Activated naive CD4-positive, alpha-beta T cell treated with anti-CD3 and anti-CD28 coated beads, Interleukin-2, amount 10 ng/mL, durations not matched to agents 7 days and 5 days (primary cell): ENCODE measurements around the gene EXOC2.
A peak's percentile ranks its signal among the peaks of the same experiment; 100 is the strongest.

Source experiments
- CTCF ChIA-PET: fragments of 350-600 bp; sonication (Branson Sonifier 250); formaldehyde crosslinking; loops from one replicate; lab custom pipeline; 2021; ENCODE audit warnings: antibody characterized with exemption; lab: Charles Lee
- DNase-seq: peaks from one replicate; pipeline ENCODE4 v3.0.0-alpha.2; 2020
- H3K27ac Mint-ChIP-seq: one replicate; pipeline ENCODE4 v1.8.0; 2021; ENCODE audit warnings: mild to moderate bottlenecking, moderate library complexity, mixed read lengths
- H3K27me3 Mint-ChIP-seq: one replicate; pipeline ENCODE4 v1.8.0; 2021; ENCODE audit warnings: mild to moderate bottlenecking, mixed read lengths
- H3K36me3 Mint-ChIP-seq: one replicate; pipeline ENCODE4 v1.8.0; 2021; ENCODE audit warnings: mixed read lengths
- H3K4me1 Mint-ChIP-seq: one replicate; pipeline ENCODE4 v1.8.0; 2021; ENCODE audit warnings: mixed read lengths
- H3K4me3 Mint-ChIP-seq: one replicate; pipeline ENCODE4 v1.8.0; 2021; ENCODE audit warnings: mild to moderate bottlenecking, moderate library complexity, mixed read lengths
- H3K9me3 Mint-ChIP-seq: one replicate; pipeline ENCODE4 v1.8.0; 2021; ENCODE audit warnings: mixed read lengths

Gene EXOC2

DNA sequence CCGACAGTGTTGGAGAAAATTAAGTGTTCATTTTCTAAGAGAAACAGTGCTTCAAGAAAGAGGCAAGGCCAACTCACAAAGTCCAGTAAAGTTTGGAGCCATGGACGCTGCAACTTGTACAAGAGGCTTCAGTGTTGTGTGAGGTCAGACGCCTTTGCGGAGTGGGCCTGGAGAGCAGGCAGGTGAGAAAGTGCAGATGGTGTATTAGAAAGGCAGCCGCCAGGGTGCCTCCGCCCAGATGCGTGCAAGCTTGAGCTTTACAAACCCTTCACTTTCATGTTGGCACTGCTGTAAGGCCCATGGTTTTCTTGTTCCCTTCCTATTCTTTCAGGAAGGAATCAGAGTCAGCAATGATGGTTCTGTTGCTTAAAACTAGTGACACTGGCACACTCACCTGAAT, 25.4 kb upstream of the EXOC2 start:
- Mint-ChIP-seq H3K9me3 (no peaks in the 10 kb centered on the region), H3K4me1 (peaks cover 7% of the 10 kb centered on the region), H3K36me3 (no peaks in the 10 kb centered on the region), H3K4me3 (no peak overlapping the region), H3K27ac (no peak overlapping the region), H3K27me3 (peaks cover 22% of the 10 kb centered on the region)
- DNase-seq, result no peak
- CTCF ChIA-PET, result no interaction called here

DNA sequence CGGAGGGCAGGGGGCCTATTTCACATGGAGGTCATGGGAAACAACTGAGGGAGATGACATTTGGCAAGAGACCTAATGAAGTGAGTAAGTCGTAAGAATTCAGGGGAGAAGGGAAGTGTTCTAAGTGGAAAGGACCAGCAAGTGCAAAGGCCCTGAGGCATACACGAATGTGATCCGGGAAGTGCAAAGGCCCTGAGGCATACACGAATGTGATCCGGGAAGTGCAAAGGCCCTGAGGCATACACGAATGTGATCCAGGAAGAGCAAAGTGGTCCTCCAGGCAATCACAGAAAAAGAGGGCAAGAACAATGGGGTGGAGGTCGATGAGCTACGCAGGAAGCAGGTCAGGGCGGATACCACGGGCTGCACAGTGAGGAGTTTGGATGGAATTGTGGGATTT, 24.2 kb upstream of the EXOC2 start:
- Mint-ChIP-seq H3K4me1 (peaks cover 5% of the 10 kb centered on the region), H3K9me3 (no peaks in the 10 kb centered on the region), H3K4me3 (no peak overlapping the region), H3K27me3 (peaks cover 17% of the 10 kb centered on the region), H3K36me3 (no peaks in the 10 kb centered on the region), H3K27ac (no peak overlapping the region)
- no peak for DNase-seq
- CTCF ChIA-PET, result no interaction called here

DNA sequence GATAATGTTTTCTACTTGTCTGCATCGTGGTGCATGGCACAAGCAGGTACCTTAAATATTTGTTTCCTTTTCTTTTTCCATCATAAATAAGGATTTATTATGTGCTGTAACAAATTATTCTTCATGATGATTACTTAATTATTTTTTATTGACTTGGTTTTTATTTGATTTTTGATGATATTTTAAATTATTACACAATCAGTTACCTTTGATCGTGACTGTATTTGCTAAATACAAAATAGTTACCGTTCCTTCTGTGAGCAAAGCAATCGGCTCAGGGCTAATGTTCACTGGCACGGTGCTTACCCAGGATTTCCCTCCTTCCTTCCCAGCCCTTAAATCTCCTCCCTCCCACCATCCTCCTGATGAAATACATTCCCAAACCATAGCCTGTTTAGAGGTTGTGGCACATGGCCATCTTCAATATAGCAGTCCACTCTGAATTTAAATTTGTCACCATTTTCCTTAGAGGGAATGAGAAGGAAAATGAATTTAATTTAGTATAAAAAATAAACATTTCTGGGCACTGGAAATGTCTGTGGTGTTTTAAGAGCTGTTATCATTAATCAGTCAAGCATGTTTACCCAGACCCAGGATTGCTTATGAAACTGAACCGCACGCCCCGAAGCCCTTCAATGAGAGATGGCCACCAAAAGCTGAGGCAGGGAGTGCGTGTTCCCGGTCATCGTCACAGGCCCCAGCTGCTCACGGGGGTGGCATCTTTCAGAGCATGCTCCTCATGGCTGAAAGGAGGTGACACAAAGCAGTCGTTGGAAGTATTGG, 23.0 kb upstream of the EXOC2 start:
- Mint-ChIP-seq H3K27ac (no peak overlapping the region), H3K36me3 (no peaks in the 10 kb centered on the region)

DNA sequence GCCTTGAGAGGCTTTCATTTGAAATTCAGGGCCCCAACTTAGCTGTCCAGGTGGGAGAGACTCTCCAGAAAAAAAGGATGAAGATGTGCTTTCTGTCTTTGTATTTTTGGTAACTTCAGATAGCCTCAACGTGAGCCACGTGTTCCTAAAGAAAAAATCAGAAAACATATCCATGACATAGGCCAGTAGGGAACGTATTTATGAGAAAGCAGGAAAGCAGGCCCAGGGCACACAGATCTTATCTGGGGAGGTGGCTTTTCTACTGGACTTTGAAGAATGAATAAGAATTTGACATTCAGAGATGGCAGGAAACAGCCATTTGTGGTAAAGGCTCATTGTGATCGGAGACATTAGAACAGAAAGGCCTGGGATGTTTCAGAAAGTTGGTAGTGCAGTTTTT, 21.2 kb upstream of the EXOC2 start:
- DNase-seq, result no peak
- Mint-ChIP-seq H3K4me1 (peaks cover 29% of the 10 kb centered on the region), H3K27ac (no peak overlapping the region), H3K4me3 (no peak overlapping the region), H3K36me3 (no peaks in the 10 kb centered on the region), H3K27me3 (peaks cover 5% of the 10 kb centered on the region), H3K9me3 (no peaks in the 10 kb centered on the region)
- CTCF ChIA-PET, result interaction anchor here (4.0 kb wide), 1 partner anchor 8 kb away, joined by 24 read pairs; no protein-coding TSS in a partner anchor

More for the DNA sequence above, 23.0 kb upstream of the EXOC2 start:
- no peaks in the 10 kb centered on the region for H3K9me3 Mint-ChIP-seq
- DNase-seq, result no peak
- CTCF ChIA-PET, result interaction anchor here (1.1 kb wide), 1 partner anchor 123 kb away, joined by 3 read pairs; no protein-coding TSS in a partner anchor
- peaks cover 17% of the 10 kb centered on the region for H3K27me3 Mint-ChIP-seq
- peaks cover 12% of the 10 kb centered on the region for H3K4me1 Mint-ChIP-seq
- no peak overlapping the region for H3K4me3 Mint-ChIP-seq

DNA sequence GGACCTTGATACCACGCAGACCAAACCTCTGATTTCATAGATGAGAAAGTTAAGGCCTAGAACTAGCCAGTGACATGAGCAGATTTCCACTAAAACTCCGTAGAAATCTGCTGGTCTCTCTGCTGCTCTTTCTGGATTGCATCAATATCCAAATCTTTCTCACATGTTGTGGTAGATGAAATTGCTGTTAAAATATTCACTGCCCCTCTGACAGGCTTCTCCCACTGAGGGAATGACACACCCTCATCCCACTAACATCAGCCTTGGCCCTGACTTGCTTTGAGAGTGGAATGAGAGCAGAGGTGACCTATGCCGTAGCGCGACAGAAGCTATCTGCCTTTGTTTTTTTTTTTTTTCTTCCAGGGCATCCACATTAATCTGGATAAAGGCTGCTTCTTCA, 20.4 kb upstream of the EXOC2 start:
- Mint-ChIP-seq H3K4me1 (peaks cover 32% of the 10 kb centered on the region), H3K27ac (no peak overlapping the region), H3K4me3 (no peak overlapping the region), H3K36me3 (no peaks in the 10 kb centered on the region), H3K9me3 (no peaks in the 10 kb centered on the region), H3K27me3 (peaks cover 4% of the 10 kb centered on the region)
- CTCF ChIA-PET, result interaction anchor here (4.0 kb wide), 1 partner anchor 9 kb away, joined by 24 read pairs; no protein-coding TSS in a partner anchor
- no peak for DNase-seq

DNA sequence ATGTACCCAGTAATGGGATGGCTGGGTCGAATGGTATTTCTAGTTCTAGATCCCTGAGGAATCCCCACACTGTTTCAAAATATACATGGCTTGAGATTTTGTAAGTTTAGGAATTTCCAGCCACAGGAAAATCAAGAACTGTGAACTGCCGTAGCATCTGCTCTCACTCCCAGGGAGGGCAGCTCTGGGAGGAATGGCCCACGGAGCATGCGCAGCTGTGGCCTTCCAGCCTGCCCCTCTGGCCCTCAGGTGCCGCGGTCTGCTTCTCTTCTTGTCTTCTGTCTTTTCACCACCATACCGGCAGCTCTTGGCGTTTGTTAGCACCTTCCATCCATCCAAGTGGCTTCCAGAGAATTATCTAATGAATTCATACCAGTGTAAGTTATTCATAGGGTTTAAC, 19.9 kb upstream of the EXOC2 start:
- H3K4me3 Mint-ChIP-seq, result no peak overlapping the region
- H3K4me1 Mint-ChIP-seq, result peaks cover 35% of the 10 kb centered on the region
- H3K36me3 Mint-ChIP-seq, result no peaks in the 10 kb centered on the region
- H3K27me3 Mint-ChIP-seq, result no peaks in the 10 kb centered on the region
- H3K9me3 Mint-ChIP-seq, result no peaks in the 10 kb centered on the region
- no peak overlapping the region for H3K27ac Mint-ChIP-seq
- CTCF ChIA-PET, result interaction anchor here (2.6 to 4.0 kb wide), 2 partner anchors 9 to 20 kb away, joined by 9 to 24 read pairs; partner anchors contain the start of gene EXOC2
- no peak for DNase-seq

DNA sequence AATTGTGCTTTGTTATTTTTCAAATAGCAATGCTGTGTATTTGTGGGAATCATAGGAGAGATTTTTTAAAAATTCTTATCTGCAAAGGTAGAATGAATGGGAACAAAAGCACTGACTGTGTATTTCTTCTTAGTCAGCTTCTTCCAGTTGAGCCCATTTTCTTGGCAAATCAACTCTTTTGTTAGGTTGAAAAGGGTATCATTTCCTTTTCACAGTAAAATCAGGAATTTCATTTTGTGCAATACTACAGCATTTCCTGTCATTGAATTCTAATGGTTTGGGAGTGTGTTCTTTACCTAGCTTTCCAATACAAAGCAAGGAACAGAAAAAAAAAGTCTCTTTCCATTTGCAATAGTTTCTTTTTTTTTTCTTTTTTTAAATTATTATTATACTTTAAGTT, 19.0 kb upstream of the EXOC2 start:
- H3K4me1 Mint-ChIP-seq, result peaks cover 35% of the 10 kb centered on the region
- H3K36me3 Mint-ChIP-seq, result no peaks in the 10 kb centered on the region
- no peak for DNase-seq
- CTCF ChIA-PET, result interaction anchor here (0.8 to 4.0 kb wide), 4 partner anchors 10 to 320 kb away, joined by 3 to 24 read pairs (median 6); partner anchors contain the start of gene EXOC2
- H3K4me3 Mint-ChIP-seq, result peak overlapping the region; percentile 96
- H3K27ac Mint-ChIP-seq, result peak overlapping the region; percentile 99
- H3K9me3 Mint-ChIP-seq, result no peaks in the 10 kb centered on the region
- peaks cover under 1% of the 10 kb centered on the region for H3K27me3 Mint-ChIP-seq

DNA sequence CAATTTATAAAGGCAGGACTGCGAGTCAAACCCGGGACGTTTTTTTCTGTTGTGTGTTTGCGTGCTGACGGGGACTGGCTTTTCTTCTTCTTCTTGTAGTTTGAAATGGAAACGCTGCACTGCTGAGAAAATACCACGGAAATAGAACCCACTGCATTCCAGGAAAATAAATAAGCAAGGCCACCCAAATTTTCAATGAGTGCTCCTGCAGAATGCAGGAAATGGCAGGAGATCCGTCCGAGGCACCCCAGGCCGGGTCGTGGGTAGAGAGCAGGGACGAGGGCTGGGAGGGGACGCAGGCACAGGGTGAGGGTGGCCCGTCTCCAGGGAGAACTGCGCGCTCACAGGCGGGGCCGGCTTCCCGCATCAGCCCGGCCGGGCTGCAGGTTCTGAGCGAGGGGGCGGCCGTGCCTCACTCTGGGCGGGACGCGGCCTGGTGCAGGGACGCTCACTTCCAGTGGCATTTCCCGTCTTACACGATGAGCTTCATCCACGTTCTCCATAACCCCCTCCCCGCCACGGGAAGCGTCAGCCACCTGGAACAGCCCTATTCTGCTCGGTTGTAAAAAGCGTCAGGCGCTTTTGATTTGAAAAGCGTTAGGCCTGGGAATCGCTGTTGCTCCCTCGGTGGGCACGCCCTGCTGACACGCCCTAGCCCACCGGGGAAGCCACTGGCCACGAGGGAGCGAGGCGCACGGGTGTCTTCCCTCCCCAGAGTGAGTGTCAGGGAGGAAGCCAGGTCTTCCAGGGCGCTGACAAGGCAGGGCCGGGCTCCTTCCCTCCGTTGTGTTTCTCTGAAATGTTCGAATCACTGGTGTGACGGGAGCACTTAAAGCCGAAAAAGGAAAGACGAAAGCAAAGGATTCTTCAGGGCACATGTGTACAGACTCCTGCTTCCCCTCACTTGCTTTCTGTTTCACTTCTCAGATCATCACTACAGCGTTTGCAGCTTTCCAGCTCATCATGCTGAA, 17.9 kb upstream of the EXOC2 start:
- CTCF ChIA-PET, result interaction anchor here (0.8 to 4.0 kb wide), 4 partner anchors 9 to 32 kb away, joined by 3 to 24 read pairs (median 6); partner anchors contain the start of gene EXOC2
- Mint-ChIP-seq H3K4me1 (peaks cover 35% of the 10 kb centered on the region), H3K27me3 (peaks cover 6% of the 10 kb centered on the region), H3K36me3 (no peaks in the 10 kb centered on the region), H3K27ac (peak overlapping the region; percentile 99), H3K4me3 (peak overlapping the region; percentile 96), H3K9me3 (no peaks in the 10 kb centered on the region)
- peak; percentile 76 for DNase-seq

DNA sequence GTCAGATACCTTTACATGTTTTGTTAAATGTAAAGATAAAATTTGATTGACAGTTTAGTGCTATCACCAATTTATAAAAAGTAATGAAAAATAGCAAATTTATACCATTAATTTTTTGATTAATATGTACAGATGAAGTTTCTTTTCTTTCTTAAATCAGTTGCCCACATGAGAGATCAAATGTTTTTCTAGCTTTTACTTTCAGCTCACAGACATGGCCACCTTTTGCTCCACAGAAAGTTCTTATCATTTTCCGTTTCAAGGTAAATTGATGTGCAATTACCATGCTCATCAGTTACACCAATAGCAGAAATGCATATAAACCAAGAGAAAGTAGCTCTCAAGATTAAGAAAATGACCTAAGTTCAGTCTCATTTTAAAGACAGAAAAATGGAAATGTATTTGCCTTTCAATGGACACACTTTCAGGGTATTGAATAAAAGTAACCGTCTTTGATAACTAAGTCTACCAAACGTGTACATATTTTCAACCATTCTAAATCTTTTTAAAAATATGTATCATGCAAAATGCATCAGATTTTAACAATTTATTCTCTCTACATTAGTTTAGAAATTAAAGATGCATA, 16.6 kb upstream of the EXOC2 start:
- H3K36me3 Mint-ChIP-seq, result no peaks in the 10 kb centered on the region
- H3K27ac Mint-ChIP-seq, result peak overlapping the region; percentile 99
- H3K9me3 Mint-ChIP-seq, result no peaks in the 10 kb centered on the region
- peak overlapping the region; percentile 96 for H3K4me3 Mint-ChIP-seq
- peaks cover 37% of the 10 kb centered on the region for H3K4me1 Mint-ChIP-seq
- CTCF ChIA-PET, result interaction anchor here (1.3 to 1.5 kb wide), 2 partner anchors 10 to 12 kb away, joined by 3 to 4 read pairs; no protein-coding TSS in a partner anchor
- peaks cover 6% of the 10 kb centered on the region for H3K27me3 Mint-ChIP-seq
- no peak for DNase-seq

DNA sequence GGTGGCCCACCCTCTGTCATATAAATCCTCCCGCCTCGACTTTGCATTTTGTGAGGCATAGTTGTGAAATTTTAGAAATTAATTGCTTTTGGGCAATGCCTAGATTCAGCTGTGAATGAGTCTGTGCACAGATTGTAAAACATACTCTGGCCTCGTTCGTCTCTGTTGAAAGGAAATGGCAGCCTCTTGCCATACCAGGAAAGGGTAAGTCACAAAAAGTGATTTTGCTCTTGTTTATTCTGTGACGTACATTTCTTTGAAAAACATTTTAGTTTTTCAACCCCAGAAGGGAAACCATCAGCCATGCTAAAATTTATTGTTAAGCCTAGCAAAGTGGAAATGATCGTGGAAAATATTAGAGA, 15.3 kb upstream of the EXOC2 start:
- H3K4me3 Mint-ChIP-seq, result no peak overlapping the region
- CTCF ChIA-PET, result no interaction called here
- peaks cover 6% of the 10 kb centered on the region for H3K27me3 Mint-ChIP-seq
- no peak overlapping the region for H3K27ac Mint-ChIP-seq
- no peak for DNase-seq
- no peaks in the 10 kb centered on the region for H3K9me3 Mint-ChIP-seq
- peaks cover 44% of the 10 kb centered on the region for H3K4me1 Mint-ChIP-seq
- no peaks in the 10 kb centered on the region for H3K36me3 Mint-ChIP-seq

DNA sequence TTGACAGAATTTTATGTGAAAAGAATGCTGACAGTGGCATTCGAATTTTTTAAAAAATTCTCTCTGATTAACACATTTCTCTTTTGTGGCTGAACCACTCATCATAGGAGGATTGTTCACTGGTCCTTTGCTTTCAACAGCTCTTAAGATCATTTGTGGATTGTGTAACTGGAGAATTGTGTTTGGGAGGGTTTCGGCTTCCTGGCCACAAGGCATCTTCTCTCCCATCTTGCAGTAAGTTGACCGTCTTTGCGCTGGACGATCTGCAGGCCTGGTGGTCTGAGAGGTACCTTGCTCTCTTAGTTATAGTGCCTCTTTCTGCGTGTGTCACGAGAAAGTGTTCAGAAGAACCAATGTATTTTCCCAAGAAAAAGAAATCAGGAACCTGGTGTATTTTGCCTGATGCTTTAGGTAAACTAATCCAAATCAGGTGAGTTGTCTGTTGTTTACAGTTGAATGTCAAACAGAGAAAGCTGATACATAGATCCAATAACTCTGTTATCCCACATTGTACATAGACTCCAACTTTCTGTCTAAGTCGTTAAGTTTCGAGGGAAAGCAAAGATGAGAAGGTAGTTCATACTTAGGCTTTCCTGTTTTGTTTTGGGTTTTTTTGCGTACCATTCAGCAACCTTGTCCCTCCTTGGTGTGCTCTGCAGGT, 14.8 kb upstream of the EXOC2 start:
- CTCF ChIA-PET, result no interaction called here
- Mint-ChIP-seq H3K36me3 (no peaks in the 10 kb centered on the region), H3K4me3 (no peak overlapping the region), H3K4me1 (peaks cover 42% of the 10 kb centered on the region), H3K27ac (no peak overlapping the region), H3K27me3 (peaks cover 11% of the 10 kb centered on the region), H3K9me3 (no peaks in the 10 kb centered on the region)
- no peak for DNase-seq

DNA sequence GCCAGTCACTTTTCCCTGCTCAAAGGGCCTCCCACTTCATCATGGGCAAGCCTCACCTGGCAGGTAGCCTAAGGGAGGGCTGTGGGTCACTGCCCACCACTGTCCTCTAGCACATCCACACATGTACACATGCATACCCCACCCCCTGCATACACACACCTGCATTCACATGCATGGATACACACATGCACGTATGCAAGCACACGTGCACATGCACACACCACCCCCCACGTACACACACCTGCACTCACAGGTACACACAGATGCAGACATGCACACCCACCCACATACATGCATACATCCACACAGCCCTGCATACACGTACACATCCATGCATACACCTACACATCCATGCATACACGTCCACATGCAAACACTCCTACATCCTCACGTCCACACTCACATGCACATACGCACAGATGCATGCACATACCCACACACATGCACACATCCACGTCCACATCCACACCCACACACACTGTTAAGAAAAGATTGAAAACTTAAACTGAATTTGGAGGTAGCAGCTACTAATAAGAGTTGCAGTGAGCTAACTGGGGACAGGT, 14.0 kb upstream of the EXOC2 start:
- H3K27ac Mint-ChIP-seq, result no peak overlapping the region
- CTCF ChIA-PET, result interaction anchor here (1.0 kb wide), 1 partner anchor 12 kb away, joined by 4 read pairs; no protein-coding TSS in a partner anchor

DNA sequence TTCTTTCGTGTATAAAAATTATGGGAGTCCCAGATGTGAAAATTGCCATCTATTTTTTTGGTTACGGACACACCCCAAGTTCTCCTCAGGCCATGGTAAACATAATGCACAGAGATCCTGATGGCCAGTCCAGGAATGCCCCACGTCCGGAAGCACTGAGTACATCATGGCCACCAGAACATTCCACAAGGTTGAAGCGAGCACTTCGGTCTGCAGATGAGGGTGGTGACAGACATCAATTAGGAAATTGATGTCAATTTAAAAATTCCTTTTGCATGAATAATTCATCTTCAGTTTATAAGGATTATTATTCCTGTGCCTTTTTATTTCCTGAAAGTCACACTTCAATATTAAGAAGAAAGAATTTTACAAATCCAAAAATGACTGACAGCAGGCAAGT, 13.2 kb upstream of the EXOC2 start:
- peaks cover 34% of the 10 kb centered on the region for H3K4me1 Mint-ChIP-seq
- DNase-seq, result no peak
- H3K27ac Mint-ChIP-seq, result no peak overlapping the region
- H3K27me3 Mint-ChIP-seq, result peaks cover 27% of the 10 kb centered on the region
- H3K4me3 Mint-ChIP-seq, result no peak overlapping the region
- no peaks in the 10 kb centered on the region for H3K9me3 Mint-ChIP-seq
- CTCF ChIA-PET, result interaction anchor here (0.9 to 1.0 kb wide), 2 partner anchors 12 to 113 kb away, joined by 3 to 4 read pairs; no protein-coding TSS in a partner anchor
- H3K36me3 Mint-ChIP-seq, result no peaks in the 10 kb centered on the region

More for the DNA sequence above, 14.0 kb upstream of the EXOC2 start:
- Mint-ChIP-seq H3K4me1 (peaks cover 41% of the 10 kb centered on the region), H3K27me3 (peaks cover 19% of the 10 kb centered on the region), H3K9me3 (no peaks in the 10 kb centered on the region), H3K36me3 (no peaks in the 10 kb centered on the region), H3K4me3 (no peak overlapping the region)
- DNase-seq, result no peak
